Esophagus muscularis mucosa (tissue), 4 donors: ENCODE data around the gene COBL.
A peak's percentile ranks its signal among the peaks of the same experiment; 100 is the strongest.

Source experiments
- EP300 ChIP-seq: sonication (generic); formaldehyde crosslinking; IDR thresholded peaks from one replicate; pipeline ENCODE4 v1.6.1; 2017; ENCODE audit warnings: antibody characterized with exemption
- POLR2A ChIP-seq: fragments of 450-650 bp; IDR thresholded peaks from one replicate; pipeline ENCODE4 v1.6.1; 2017; ENCODE audit warnings: antibody characterized with exemption, moderate library complexity, mild to moderate bottlenecking, low read depth
- POLR2AphosphoS5 ChIP-seq, 2 donors: sonication (generic); formaldehyde crosslinking; IDR thresholded peaks; one replicate each; pipeline ENCODE4 v1.6.1; 2017; ENCODE audit warnings: antibody characterized with exemption in 2 of 2
- TF ChIP-seq, protein P1 (sequence below), 3 experiments: fragments of 200-600 bp in 2 of 3; fragments of 450-650 bp in 1 of 3; sonication (generic) in 2 of 3; IDR thresholded peaks; one replicate each; pipeline ENCODE4 v1.5.1; 2017 to 2019; ENCODE audit warnings: antibody characterized with exemption in 3 of 3, mild to moderate bottlenecking in 2 of 3, moderate library complexity in 1 of 3

- no peak for TF ChIP-seq POLR2A
- TF ChIP-seq, protein P1, sequence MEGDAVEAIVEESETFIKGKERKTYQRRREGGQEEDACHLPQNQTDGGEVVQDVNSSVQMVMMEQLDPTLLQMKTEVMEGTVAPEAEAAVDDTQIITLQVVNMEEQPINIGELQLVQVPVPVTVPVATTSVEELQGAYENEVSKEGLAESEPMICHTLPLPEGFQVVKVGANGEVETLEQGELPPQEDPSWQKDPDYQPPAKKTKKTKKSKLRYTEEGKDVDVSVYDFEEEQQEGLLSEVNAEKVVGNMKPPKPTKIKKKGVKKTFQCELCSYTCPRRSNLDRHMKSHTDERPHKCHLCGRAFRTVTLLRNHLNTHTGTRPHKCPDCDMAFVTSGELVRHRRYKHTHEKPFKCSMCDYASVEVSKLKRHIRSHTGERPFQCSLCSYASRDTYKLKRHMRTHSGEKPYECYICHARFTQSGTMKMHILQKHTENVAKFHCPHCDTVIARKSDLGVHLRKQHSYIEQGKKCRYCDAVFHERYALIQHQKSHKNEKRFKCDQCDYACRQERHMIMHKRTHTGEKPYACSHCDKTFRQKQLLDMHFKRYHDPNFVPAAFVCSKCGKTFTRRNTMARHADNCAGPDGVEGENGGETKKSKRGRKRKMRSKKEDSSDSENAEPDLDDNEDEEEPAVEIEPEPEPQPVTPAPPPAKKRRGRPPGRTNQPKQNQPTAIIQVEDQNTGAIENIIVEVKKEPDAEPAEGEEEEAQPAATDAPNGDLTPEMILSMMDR (IDR thresholded peaks at IDR 0.05): no peak
- TF ChIP-seq POLR2AphosphoS5 (IDR thresholded peaks at IDR 0.05): peak in 1 of 2 donors; percentile 47
- no peak for TF ChIP-seq EP300
These were observed 982 bp downstream of the COBL start for GRCh38 chr7:51315393-51316261.
